ENCODE data around the gene OSBPL7.

DNA sequence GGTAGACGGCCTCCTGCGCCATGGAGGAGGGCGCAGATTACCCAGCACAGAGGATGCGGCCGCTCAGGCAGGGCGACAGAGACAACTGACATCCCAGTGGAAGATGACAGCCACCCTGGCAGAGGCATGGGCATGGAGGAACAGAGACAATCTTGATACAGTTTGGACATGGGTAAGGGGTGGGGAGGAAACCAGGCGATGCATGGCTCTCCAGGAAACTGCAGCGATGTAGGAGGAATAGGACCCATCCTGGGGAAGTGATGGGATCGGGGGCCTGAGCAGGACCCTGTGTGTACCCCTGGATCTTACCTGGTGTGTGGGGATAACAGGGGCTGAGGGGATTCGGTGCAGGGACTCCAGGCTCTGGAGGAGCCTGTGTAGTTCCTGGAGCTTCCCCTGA is 4.6 kb downstream of the OSBPL7 start:
- no peak for TF ChIP-seq POLR2AphosphoS5 (IDR thresholded peaks at IDR 0.05; ENCODE audit: low read depth, low read length)
- TF ChIP-seq, protein P1, sequence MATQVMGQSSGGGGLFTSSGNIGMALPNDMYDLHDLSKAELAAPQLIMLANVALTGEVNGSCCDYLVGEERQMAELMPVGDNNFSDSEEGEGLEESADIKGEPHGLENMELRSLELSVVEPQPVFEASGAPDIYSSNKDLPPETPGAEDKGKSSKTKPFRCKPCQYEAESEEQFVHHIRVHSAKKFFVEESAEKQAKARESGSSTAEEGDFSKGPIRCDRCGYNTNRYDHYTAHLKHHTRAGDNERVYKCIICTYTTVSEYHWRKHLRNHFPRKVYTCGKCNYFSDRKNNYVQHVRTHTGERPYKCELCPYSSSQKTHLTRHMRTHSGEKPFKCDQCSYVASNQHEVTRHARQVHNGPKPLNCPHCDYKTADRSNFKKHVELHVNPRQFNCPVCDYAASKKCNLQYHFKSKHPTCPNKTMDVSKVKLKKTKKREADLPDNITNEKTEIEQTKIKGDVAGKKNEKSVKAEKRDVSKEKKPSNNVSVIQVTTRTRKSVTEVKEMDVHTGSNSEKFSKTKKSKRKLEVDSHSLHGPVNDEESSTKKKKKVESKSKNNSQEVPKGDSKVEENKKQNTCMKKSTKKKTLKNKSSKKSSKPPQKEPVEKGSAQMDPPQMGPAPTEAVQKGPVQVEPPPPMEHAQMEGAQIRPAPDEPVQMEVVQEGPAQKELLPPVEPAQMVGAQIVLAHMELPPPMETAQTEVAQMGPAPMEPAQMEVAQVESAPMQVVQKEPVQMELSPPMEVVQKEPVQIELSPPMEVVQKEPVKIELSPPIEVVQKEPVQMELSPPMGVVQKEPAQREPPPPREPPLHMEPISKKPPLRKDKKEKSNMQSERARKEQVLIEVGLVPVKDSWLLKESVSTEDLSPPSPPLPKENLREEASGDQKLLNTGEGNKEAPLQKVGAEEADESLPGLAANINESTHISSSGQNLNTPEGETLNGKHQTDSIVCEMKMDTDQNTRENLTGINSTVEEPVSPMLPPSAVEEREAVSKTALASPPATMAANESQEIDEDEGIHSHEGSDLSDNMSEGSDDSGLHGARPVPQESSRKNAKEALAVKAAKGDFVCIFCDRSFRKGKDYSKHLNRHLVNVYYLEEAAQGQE (IDR thresholded peaks at IDR 0.05; ENCODE audit: insufficient read depth in 1 of 2, low read depth in 2 of 2, low read length in 2 of 2): no peak
- no peak for TF ChIP-seq TAF1 (IDR thresholded peaks at IDR 0.05; ENCODE audit: borderline replicate concordance, insufficient read depth, low read length)
